Chondrocyte (in vitro differentiated cells): ENCODE measurements around the gene THRB. TPM values are rescaled to one million over a fixed set of nuclear protein-coding genes. Genes with fewer than 3 reads are reported as not detected.

ENCODE experiments used
- DNase-seq: peaks from one replicate; pipeline ENCODE4 v3.0.0; 2021; ENCODE audit warnings: mixed read lengths, low spot score
- H3K27ac Mint-ChIP-seq: one replicate; pipeline ENCODE4 v1.8.0; 2021; ENCODE audit warnings: mild to moderate bottlenecking, moderate library complexity, mixed read lengths; ENCODE audit not compliant: unreplicated experiment
- H3K27me3 Mint-ChIP-seq: 2 replicates; pipeline ENCODE4 v1.8.0; 2021; ENCODE audit warnings: low read depth, mixed read lengths
- H3K36me3 Mint-ChIP-seq: 2 replicates; pipeline ENCODE4 v1.8.0; 2021; ENCODE audit warnings: low read depth, mixed read lengths
- H3K4me1 Mint-ChIP-seq: 2 replicates; pipeline ENCODE4 v1.8.0; 2021; ENCODE audit warnings: low read depth, mild to moderate bottlenecking, mixed read lengths
- H3K4me3 Mint-ChIP-seq: one replicate; pipeline ENCODE4 v1.8.0; 2021; ENCODE audit warnings: mild to moderate bottlenecking, moderate library complexity, mixed read lengths; ENCODE audit not compliant: unreplicated experiment
- H3K9me3 Mint-ChIP-seq: 2 replicates; pipeline ENCODE4 v1.8.0; 2021; ENCODE audit warnings: low read depth, mixed read lengths
- total RNA-seq: library from RNA; stranded (reverse); gene quantifications from 3 replicates; pipeline ENCODE4 v1.2.1, GENCODE V29; 2021
- TF ChIP-seq, protein P1 (sequence below): fragments of 200-600 bp; sonication (generic); IDR thresholded peaks from 2 replicates; pipeline ENCODE4 v1.5.0; 2021; ENCODE audit warnings: antibody characterized with exemption, mild to moderate bottlenecking, moderate library complexity

THRB gene
- total RNA-seq, 1 donor from 2014 or later, result 3.8 TPM

DNA sequence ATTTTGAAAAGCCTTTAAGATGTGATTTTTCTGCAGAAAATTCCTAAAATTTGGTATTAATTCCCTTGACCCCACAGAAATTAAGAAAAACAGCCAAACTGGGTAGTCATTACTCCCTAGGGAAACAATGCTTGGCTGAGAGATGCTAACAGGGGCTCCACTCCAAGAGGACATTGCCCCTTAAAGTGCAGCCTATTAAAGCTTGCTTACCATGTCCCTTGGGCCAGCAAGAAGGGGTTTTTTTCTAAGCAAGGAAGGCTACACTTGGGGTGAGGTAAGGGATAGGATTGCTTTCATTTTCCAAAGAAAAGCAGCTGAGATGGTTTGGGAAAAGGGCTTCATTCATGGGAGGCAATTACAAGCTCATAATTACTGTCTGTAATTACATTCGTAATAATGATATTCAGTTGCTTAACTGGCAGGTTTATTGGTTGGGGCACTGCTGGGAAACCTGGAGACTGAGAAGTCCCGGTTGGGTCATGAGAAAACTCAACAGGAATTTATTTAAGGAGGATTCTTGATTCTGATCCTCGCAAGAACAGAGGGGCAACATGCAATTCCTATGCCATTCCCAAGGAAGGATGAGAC, 302.1 kb downstream of the THRB start:
- H3K4me1 Mint-ChIP-seq, result peaks cover 4% of the 10 kb centered on the region
- H3K27me3 Mint-ChIP-seq, result no peaks in the 10 kb centered on the region
- H3K27ac Mint-ChIP-seq, result no peak overlapping the region

DNA sequence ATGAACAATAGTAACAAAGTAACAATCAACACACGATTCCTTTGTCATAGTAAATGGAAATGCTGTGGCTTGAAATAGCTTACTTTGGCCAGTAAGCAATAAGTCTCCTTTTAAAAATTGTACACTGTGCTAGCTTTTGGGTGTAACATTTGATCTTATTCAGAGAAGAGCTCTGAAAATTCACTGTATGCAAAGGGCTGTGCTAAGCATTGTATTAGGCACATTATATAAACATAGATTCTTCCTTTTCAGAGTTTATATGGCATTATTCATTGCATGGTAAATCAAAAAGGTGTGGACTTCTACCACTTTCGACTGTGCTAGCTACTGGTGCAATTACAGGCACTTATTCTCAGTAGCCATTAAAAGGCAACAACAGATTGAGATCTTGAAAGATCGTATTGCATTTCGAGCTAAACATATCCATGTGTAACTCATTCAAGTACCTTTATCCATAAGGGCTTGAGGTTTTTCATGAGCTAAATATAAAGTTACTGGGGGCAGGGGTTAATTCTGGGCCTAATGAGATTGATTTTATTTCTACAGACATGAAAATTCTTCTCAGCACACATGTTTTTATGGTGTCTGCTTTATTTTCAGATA, 302.7 kb downstream of the THRB start:
- Mint-ChIP-seq H3K27me3 (no peaks in the 10 kb centered on the region), H3K36me3 (no peaks in the 10 kb centered on the region), H3K9me3 (no peaks in the 10 kb centered on the region), H3K4me3 (no peak overlapping the region), H3K27ac (no peak overlapping the region), H3K4me1 (peaks cover 4% of the 10 kb centered on the region)
- DNase-seq, result no peak
- TF ChIP-seq, protein P1, sequence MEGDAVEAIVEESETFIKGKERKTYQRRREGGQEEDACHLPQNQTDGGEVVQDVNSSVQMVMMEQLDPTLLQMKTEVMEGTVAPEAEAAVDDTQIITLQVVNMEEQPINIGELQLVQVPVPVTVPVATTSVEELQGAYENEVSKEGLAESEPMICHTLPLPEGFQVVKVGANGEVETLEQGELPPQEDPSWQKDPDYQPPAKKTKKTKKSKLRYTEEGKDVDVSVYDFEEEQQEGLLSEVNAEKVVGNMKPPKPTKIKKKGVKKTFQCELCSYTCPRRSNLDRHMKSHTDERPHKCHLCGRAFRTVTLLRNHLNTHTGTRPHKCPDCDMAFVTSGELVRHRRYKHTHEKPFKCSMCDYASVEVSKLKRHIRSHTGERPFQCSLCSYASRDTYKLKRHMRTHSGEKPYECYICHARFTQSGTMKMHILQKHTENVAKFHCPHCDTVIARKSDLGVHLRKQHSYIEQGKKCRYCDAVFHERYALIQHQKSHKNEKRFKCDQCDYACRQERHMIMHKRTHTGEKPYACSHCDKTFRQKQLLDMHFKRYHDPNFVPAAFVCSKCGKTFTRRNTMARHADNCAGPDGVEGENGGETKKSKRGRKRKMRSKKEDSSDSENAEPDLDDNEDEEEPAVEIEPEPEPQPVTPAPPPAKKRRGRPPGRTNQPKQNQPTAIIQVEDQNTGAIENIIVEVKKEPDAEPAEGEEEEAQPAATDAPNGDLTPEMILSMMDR, result no peak

More for the DNA sequence above, 302.1 kb downstream of the THRB start:
- TF ChIP-seq, protein P1, result no peak
- DNase-seq, result no peak
- no peaks in the 10 kb centered on the region for H3K36me3 Mint-ChIP-seq
- no peak overlapping the region for H3K4me3 Mint-ChIP-seq
- H3K9me3 Mint-ChIP-seq, result no peaks in the 10 kb centered on the region

DNA sequence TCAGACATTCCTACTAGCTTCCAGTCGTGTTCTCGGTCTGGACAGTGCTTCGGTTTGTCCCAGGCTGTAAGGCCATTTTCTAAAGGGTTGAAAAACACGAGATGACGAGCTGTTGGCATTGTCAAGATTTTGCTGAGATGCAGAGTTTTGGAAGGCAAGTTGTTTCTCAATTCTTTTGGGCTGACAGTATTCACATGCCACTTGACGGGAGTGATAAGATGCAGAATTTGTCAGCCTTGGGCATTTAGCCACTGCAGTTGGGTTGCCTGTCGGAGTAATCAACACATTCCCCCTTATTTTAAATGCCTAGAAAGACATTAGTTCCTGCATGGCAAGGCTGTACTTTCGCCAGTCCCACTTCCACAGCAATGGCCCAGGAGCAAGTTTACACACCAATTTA, 304.4 kb downstream of the THRB start:
- no peaks in the 10 kb centered on the region for H3K9me3 Mint-ChIP-seq
- H3K27me3 Mint-ChIP-seq, result no peaks in the 10 kb centered on the region
- peaks cover 7% of the 10 kb centered on the region for H3K4me1 Mint-ChIP-seq
- no peak overlapping the region for H3K4me3 Mint-ChIP-seq
- TF ChIP-seq, protein P1, result no peak
- DNase-seq, result no peak
- H3K27ac Mint-ChIP-seq, result no peak overlapping the region
- H3K36me3 Mint-ChIP-seq, result no peaks in the 10 kb centered on the region

DNA sequence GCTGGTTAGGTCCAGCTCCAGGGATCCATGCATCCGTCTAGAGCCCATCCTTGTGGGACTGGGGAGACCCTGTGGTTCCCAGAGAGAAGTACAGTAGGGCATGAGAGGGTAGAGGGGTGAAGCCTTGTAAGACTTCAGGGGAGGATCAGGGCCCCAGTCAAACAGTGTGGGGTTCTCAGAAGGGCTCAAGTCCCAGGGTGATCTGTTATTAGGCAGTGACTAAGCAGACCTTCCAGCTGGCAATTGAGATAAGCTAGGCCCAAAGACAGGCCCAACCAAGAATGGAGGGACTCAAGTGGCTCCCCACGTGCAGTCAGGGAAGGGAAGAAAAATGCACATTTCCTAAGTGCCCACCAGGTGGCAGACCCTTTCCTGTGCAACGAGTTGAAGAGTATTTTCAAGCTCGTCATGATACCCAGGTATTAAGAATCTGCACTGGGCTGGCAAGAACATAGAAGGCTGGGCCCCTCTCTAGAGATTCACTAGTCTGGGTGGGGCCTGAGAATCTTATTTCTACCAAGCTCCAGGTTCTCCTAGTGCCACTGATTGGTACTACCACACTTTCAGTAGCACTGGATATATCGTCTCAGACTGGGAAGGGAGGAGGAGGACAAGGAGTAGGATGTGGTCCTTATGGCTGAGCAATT, 308.8 kb downstream of the THRB start:
- Mint-ChIP-seq H3K27me3 (no peaks in the 10 kb centered on the region), H3K9me3 (no peaks in the 10 kb centered on the region), H3K4me1 (peaks cover 15% of the 10 kb centered on the region), H3K4me3 (no peak overlapping the region), H3K27ac (peak overlapping the region; percentile 25), H3K36me3 (no peaks in the 10 kb centered on the region)
- DNase-seq, result no peak
- TF ChIP-seq, protein P1, result peak; percentile 91

DNA sequence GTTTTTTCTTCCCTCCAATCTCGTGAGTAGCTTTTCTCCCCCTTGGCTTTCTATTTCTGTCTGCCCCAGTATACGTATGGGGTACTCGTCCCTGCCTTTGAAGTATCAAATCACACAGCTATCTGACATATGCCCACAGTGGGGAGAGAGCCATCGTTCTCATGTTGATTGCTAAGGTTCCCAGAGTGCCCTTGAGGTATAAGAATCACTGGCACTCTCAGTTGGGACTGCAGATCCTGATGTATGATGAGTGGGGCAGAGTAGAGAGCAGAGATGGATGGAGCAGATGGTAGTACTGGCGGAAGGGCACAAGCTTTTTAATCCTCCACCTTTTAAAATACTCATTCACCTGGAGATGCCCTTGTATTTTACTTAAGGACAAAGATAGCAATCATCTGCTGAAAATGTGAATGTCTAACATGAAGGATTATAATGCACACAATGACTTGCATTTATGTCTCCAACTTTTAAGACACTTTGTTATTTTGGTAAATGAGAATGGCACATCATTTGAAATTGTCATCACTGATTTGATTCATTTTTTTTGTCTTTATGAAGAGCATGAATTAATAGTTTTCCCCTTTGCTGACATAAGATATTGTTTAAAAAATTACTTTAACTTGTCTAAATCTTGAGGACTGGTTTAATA, 310.0 kb downstream of the THRB start:
- no peak for DNase-seq
- Mint-ChIP-seq H3K27me3 (no peaks in the 10 kb centered on the region), H3K4me1 (peaks cover 15% of the 10 kb centered on the region), H3K4me3 (no peak overlapping the region), H3K9me3 (no peaks in the 10 kb centered on the region), H3K27ac (no peak overlapping the region), H3K36me3 (no peaks in the 10 kb centered on the region)
- TF ChIP-seq, protein P1, result no peak
